T-helper 1 cell (primary cell): ENCODE data around the gene MTREX.

Experiments used
- DNase-seq, 5 donors: peaks; one replicate each; pipeline ENCODE4 v3.0.0-alpha.2; 2012 to 2020

Gene MTREX

DNA sequence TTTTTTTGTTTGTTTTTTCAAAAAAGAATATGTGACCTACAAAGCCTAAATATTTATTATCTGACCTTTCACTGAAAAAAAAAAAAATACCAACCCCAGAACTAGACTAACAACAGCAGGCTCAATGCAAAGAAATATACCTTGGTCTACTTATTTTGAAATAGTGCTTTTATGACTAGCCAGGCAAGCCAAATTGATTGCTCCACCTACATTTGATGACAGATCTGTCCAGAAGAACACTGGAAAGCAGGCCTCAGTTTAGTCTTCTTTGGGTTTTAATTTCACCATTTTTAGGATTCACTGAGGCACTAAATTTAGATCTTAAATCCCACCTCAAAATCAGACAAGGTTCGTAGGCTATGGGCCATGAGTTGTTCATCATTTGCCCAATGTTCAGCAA is 129.7 kb downstream of the MTREX start:
- no peak for DNase-seq

DNA sequence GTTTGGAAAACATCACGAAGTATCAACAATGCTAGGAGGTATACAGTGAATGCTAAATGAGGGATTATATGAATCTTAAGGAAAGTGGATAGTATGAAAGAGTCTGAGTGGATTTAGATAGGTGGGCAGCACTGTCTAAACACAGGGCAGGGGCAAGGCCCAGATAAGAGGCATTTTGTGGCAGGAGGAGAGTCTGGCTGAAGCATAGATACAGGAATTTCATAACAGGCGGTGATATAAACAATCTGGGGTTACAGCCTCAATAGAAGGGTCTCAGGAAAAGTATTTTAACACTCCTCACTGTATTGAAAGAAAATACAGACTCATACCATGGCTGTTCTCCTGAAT is 130.0 kb downstream of the MTREX start:
- no peak for DNase-seq

DNA sequence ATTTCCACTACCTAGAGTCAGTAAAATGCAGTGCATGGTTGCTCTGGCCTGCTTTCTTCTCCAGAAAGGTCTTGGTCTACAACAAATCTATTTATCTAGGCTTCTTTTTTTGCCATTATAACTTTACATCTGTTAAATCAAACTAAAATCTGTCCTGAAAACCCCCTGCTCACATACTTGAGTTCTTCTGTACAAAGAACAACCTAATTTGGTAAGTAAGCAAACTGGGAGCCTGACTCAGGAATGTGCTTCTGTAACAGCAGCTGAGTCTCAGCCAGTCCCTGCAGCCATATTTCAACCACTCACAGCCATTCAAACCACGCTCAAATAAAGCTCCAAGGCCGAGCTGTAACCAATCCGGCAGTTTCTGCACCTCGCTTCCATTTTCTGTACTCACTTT is 131.2 kb downstream of the MTREX start:
- no peak for DNase-seq

GRCh38 chr5:55440188-55440646 is 132.4 kb downstream of the MTREX start:
- DNase-seq: peak in 1 of 5 donors; percentile 37

- no peak for DNase-seq
Observed at GRCh38 chr5:55441107-55441771, 133.4 kb downstream of the MTREX start.

- no peak for DNase-seq
Observed at GRCh38 chr5:55441954-55442353, 134.2 kb downstream of the MTREX start.

GRCh38 chr5:55445791-55446190 is 138.0 kb downstream of the MTREX start:
- no peak for DNase-seq

DNA sequence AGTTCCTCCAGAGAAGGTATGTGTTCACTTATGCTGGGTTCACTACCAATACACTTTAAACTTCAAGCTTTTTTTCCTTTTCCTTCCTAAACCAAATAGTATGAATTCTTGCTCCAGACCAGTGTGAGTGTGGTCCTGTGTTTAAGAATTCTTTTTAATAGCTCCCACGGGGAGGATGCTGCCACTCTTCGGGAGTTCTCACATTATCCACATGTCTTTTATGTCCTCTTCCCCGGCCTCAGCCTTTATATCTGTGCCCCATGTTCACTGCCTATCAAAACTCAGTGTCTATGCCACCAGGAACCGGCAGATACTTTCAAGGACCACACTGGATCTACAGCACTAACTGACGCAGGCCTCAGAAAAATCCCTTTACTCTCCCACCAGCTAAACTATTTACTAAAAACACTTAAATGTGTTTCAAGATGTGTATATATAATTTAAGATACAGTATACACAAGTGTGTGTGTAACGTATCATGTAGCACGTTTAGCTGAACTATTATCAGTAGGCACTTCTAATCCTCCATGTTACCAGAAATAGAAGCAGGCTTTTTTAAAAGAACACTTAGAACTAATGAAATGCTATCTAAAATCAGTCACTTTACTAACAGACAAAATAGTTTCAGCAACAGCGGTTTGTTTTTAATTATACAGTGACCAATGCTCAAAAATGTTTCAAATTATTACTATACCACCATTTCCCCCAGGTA is 139.0 kb downstream of the MTREX start:
- DNase-seq: no peak

DNA sequence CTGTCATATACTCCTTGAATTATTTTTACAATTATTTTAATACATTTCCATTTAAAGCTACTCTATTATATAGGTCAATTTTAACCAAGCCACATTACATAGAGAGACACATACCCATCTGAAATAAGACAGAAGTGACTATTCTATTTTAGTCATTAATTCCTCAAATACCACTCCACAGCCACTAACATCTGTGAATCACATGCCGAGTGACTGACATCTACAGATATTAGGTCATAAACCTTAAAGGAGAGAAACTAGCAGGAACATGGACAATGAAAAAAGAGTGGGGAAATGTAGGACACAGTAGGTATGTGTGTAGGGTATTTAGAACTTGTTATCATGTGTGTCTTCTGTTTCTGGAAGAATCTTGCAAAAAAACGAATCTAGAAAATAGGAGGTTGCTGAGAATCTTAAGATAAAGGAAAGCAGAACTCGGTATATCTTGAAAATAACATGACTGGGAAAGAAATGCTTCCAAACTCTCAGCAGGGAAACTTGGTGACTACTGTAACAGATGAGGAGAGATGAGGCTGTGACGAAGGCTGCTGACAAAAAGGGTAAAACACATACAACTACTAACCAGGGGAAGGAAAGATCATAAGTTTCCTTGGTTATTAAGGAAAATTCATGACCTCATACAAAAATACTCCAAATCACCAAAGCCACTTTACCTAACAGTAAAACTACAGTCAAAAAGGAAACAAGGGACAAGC is 142.4 kb downstream of the MTREX start:
- no peak for DNase-seq

DNA sequence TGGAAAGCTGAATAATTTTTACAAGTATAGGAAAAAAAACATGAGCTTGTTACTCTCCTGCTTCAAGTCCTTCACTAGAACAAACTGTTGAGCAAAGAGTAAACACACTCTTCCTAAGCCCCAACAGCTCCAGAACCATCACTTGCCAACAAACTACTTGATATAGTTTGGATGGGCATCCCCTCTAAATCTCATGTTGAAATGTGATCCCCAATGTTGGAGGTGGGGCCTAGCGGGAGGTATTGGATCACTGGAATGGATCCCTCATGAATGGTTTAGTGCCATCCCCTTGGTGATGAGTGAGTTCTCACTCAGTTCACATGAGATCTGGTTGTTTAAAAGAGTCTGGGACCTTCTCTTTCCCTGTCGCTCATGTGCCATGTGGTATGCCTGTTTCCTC is 144.2 kb downstream of the MTREX start:
- no peak for DNase-seq

DNA sequence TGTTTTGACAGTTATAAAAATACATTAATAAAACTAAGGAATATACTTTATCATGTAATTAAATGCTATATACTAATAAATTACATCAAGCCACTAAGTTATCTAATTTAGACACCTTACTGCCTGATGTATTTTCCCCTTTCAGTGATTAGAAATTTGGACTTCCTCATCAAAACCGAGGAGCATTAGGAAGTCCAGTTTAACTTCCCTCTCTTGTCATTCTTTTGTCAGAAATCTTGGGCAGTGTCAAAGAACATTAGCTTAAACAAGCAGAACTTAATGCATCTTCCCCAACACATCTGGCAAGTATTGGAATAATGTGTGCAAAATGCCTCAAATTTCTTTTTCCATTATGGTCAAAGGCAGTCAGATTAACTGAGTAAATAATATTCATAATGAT is 145.4 kb downstream of the MTREX start:
- DNase-seq: no peak

DNA sequence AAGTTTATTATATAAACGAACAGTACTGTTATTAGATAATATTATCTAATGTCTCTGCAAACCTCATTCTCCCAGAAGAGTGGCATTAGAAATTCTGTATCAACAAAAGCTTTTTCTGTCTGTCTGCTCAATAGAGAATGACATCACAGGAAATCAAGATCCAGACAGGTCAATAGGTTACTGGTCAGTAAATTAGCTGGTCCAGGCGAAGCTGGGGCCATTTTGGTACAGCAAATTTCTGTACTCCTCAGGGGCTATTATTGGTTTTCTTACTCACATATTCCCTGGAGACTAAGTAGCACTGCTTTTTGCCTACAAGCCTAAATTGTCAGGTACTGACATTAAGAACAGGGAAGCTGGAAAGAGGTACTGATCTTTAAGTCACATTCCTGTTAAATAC is 146.5 kb downstream of the MTREX start:
- DNase-seq: no peak

- DNase-seq: no peak
Observed at GRCh38 chr5:55456216-55456895, 148.6 kb downstream of the MTREX start.

- no peak for DNase-seq
Observed at GRCh38 chr5:55459572-55459971, 151.8 kb downstream of the MTREX start.

GRCh38 chr5:55463613-55464012 is 155.8 kb downstream of the MTREX start:
- DNase-seq: no peak

GRCh38 chr5:55467862-55468551 is 160.2 kb downstream of the MTREX start:
- no peak for DNase-seq

DNA sequence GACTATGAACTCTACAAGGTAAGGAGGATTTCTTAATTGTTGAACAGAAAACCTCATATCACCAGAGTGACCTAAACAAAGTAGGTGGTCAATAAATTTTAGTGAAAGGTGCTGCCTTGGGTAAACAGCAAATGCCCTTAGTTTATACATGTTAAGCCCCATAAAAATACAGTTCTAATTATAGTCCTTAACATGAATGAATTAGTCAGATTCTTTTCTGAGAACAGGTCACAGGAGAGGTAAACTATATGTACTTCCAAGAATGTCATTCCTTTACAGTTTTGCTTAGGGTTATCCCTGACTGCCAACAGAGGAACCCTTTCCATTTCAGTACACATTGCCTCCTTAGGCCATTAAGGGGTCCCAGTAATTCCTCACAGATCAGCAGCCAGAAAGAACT is 162.1 kb downstream of the MTREX start:
- no peak for DNase-seq

DNA sequence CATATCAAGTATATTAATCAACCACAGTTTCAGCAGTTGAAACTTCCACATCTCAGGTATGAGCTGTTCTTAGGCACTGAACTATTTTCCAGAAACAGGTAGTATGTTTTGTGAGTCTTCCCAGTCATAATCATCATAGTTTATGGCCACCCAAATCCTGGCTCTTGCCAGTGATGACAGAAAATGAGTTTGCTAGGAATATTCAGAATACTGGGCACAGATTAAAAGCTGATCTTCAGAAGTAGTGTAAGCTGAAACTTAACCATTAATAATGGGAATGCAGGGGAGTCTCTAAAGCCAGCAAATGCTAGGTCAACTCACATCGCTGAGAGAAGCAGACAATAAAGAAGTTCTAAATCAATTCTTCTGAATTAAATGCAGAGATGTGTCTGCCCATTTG is 162.5 kb downstream of the MTREX start:
- DNase-seq: no peak

- no peak for DNase-seq
Observed at GRCh38 chr5:55471468-55471867, 163.7 kb downstream of the MTREX start.

- no peak for DNase-seq
Observed at GRCh38 chr5:55472642-55473041, 164.9 kb downstream of the MTREX start.
